ENCODE data around the gene GSN. TPM values are rescaled to one million over a fixed set of nuclear protein-coding genes. Genes with fewer than 3 reads are reported as not detected.
A peak's percentile ranks its signal among the peaks of the same experiment; 100 is the strongest.

GSN gene
- total RNA-seq, 1 donor from 2014 or later: 249 TPM

- no peak for DNase-seq (ENCODE audit: extremely low spot score, unreplicated experiment)
- H3K27ac Mint-ChIP-seq (ENCODE audit: unreplicated experiment): peak overlapping the region; percentile 81
- peaks cover 78% of the 10 kb centered on the region for H3K4me1 Mint-ChIP-seq (ENCODE audit: unreplicated experiment)
Observed at GRCh38 chr9:121272401-121272948, 4.5 kb downstream of the GSN start.

GRCh38 chr9:121273064-121273775 lies 5.3 kb downstream of the GSN start:
- DNase-seq (ENCODE audit: extremely low spot score, unreplicated experiment): no peak
- peaks cover 3% of the 10 kb centered on the region for H3K36me3 Mint-ChIP-seq (ENCODE audit: unreplicated experiment)
- peaks cover 82% of the 10 kb centered on the region for H3K4me1 Mint-ChIP-seq (ENCODE audit: unreplicated experiment)
- H3K4me3 Mint-ChIP-seq (ENCODE audit: unreplicated experiment): peak overlapping the region; percentile 38
- no peak for TF ChIP-seq CTCF (IDR thresholded peaks at IDR 0.05)
- H3K9me3 Mint-ChIP-seq (ENCODE audit: unreplicated experiment): no peaks in the 10 kb centered on the region
- H3K27me3 Mint-ChIP-seq (ENCODE audit: unreplicated experiment): no peaks in the 10 kb centered on the region
- peak overlapping the region; percentile 81 for H3K27ac Mint-ChIP-seq (ENCODE audit: unreplicated experiment)

More at GRCh38 chr9:121272401-121272948, 4.5 kb downstream of the GSN start:
- no peak for TF ChIP-seq CTCF (IDR thresholded peaks at IDR 0.05)
- H3K27me3 Mint-ChIP-seq (ENCODE audit: unreplicated experiment): no peaks in the 10 kb centered on the region
- H3K4me3 Mint-ChIP-seq (ENCODE audit: unreplicated experiment): peak overlapping the region; percentile 38
- H3K36me3 Mint-ChIP-seq (ENCODE audit: unreplicated experiment): peaks cover 3% of the 10 kb centered on the region
- H3K9me3 Mint-ChIP-seq (ENCODE audit: unreplicated experiment): no peaks in the 10 kb centered on the region

GRCh38 chr9:121274851-121275250 lies 6.9 kb downstream of the GSN start:
- H3K4me3 Mint-ChIP-seq (ENCODE audit: unreplicated experiment): no peak overlapping the region
- no peaks in the 10 kb centered on the region for H3K9me3 Mint-ChIP-seq (ENCODE audit: unreplicated experiment)

GRCh38 chr9:121275781-121276658 lies 8.1 kb downstream of the GSN start:
- DNase-seq (ENCODE audit: extremely low spot score, unreplicated experiment): no peak
- Mint-ChIP-seq H3K4me1 (ENCODE audit: unreplicated experiment) (peaks cover 84% of the 10 kb centered on the region), H3K27me3 (ENCODE audit: unreplicated experiment) (no peaks in the 10 kb centered on the region), H3K36me3 (ENCODE audit: unreplicated experiment) (peaks cover 4% of the 10 kb centered on the region), H3K27ac (ENCODE audit: unreplicated experiment) (peak overlapping the region; percentile 27), H3K9me3 (ENCODE audit: unreplicated experiment) (no peaks in the 10 kb centered on the region), H3K4me3 (ENCODE audit: unreplicated experiment) (no peak overlapping the region)
- no peak for TF ChIP-seq CTCF (IDR thresholded peaks at IDR 0.05)

More at GRCh38 chr9:121274851-121275250, 6.9 kb downstream of the GSN start:
- Mint-ChIP-seq H3K4me1 (ENCODE audit: unreplicated experiment) (peaks cover 86% of the 10 kb centered on the region), H3K27me3 (ENCODE audit: unreplicated experiment) (no peaks in the 10 kb centered on the region), H3K36me3 (ENCODE audit: unreplicated experiment) (peaks cover 3% of the 10 kb centered on the region), H3K27ac (ENCODE audit: unreplicated experiment) (no peak overlapping the region)
- no peak for DNase-seq (ENCODE audit: extremely low spot score, unreplicated experiment)
- TF ChIP-seq CTCF (IDR thresholded peaks at IDR 0.05): no peak

- Mint-ChIP-seq H3K4me1 (ENCODE audit: unreplicated experiment) (peaks cover 83% of the 10 kb centered on the region), H3K27ac (ENCODE audit: unreplicated experiment) (peak overlapping the region; percentile 96), H3K27me3 (ENCODE audit: unreplicated experiment) (no peaks in the 10 kb centered on the region), H3K4me3 (ENCODE audit: unreplicated experiment) (no peak overlapping the region), H3K36me3 (ENCODE audit: unreplicated experiment) (peaks cover 9% of the 10 kb centered on the region), H3K9me3 (ENCODE audit: unreplicated experiment) (no peaks in the 10 kb centered on the region)
- TF ChIP-seq CTCF (IDR thresholded peaks at IDR 0.05): no peak
- no peak for DNase-seq (ENCODE audit: extremely low spot score, unreplicated experiment)
Observed at GRCh38 chr9:121277026-121277425, 9.1 kb downstream of the GSN start.

Data from osteocyte (in vitro differentiated cells).